ENCODE results near the gene PC. TPM values are rescaled to one million over a fixed set of nuclear protein-coding genes. Genes with fewer than 3 reads are reported as not detected.

The PC gene
- polyA plus RNA-seq, 3 donors, result 40.9 to 323 (median 100) TPM

DNA sequence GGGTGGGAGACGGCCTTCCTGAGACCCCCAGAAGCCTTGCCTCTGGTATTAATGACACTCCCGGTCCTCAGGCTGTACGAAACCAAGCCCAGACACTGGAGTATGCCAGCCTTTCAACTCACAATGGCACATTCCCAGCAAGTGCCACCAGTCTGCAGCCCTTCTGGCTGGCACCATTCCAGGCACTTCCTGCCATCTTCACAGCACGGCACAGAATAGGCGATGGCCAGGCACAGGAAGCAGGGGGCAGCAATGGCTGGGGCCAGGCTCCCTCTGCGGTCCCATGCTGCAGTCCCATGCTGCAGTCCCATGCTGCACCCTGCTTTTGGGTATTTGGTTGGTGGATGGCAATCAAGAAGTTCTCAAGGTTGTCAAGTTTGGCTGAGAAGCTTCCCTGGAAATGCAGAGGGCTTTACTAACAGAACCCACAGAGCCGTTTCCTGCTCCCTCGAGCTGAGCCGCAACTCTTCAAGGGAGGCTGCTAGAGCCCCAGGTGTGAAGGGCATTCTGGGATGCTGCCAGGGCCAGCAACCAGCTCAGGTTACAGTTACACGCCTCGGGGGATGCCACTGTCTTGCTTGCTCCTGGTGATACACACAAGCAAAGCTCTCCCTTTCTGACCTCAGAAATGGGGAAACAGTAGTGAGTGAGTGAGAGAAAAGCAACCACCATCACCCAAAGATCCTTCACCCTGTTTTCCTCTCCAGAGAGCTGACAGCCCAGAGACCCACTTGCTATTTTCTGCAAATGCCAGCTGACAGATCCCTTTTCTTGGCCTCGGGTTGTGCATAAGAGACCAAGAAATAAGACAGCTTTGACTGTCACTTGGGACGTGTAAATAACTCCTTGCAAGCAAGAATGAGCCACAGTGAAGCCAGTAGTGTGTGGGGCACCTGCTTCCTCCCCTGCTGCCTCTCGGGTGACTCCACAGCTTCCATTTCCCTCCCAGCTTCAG is 77.4 kb downstream of the PC start:
- 46 to 53% (median 49%) methylated on average over 14 of the region's 14 CpGs for WGBS, 3 donors
- no peak overlapping the region for H3K27ac ChIP-seq (ENCODE audit: low read depth, low read length)

DNA sequence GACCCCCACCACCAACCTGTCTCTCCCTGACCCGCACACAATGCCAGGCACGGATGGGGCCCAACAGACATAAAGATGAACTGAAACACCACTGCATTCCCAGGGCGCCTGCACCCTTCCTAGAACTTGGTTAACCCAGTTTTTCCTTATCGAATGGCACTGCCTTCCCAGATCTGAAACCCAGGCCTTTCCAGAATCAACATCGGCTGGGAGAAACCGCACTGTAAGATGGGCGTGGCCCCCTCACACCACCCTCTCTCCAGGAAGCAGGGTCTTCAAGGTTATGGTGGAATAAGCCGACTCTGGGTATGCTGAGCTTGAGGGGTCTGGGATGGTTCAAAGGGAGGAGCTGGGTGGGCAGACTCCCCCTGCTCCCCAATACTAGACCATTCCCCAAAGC is 78.2 kb downstream of the PC start:
- WGBS, 3 donors, result 83 to 85% (median 84%) methylated on average over 8 of the region's 8 CpGs

DNA sequence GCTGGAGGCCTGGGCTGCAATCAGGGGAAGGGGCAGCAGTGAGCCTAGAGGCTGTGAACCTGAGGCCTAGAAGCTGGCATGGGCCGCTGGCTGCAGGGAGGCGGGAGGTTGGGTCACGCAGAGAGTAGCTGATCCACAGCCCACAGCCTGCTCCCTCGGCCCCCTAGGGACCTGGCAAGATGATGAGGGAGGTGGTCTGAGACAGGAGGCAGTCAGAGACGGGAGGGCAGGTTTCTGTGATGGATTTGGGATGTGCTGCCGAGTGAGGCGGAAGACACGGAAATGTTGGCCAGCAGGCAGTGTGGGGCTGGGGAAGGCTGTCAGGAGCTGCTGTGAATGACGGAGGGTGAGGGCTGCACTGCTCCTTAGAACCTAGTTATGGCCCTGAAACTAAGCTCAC is 78.6 kb downstream of the PC start:
- WGBS, 3 donors, result 81 to 91% (median 83%) methylated on average over 9 of the region's 9 CpGs
- H3K27ac ChIP-seq (ENCODE audit: low read depth, low read length), result no peak overlapping the region

More for the DNA sequence above, 78.2 kb downstream of the PC start:
- no peak overlapping the region for H3K27ac ChIP-seq (ENCODE audit: low read depth, low read length)

DNA sequence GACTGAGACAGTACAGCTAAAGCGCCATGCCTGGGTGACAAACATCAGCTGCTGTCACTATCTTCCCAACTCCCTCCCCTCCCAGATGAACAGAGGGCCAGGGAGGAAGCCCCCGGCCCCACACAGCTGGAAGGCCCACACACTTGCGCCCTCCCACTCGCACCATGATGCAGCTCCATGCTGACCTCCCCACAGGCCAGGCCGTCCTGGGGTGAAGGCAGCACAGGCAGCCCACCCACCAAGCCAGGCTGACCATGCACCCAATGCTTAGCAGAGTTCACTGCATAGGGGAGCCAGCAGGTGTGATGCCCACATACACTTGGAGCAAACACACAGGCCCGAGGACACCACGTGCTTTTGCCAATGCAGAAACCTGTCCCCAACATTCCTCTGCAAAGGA is 79.2 kb downstream of the PC start:
- no peak overlapping the region for H3K27ac ChIP-seq (ENCODE audit: low read depth, low read length)
- 88 to 90% (median 89%) methylated on average over 7 of the region's 7 CpGs for WGBS, 3 donors

DNA sequence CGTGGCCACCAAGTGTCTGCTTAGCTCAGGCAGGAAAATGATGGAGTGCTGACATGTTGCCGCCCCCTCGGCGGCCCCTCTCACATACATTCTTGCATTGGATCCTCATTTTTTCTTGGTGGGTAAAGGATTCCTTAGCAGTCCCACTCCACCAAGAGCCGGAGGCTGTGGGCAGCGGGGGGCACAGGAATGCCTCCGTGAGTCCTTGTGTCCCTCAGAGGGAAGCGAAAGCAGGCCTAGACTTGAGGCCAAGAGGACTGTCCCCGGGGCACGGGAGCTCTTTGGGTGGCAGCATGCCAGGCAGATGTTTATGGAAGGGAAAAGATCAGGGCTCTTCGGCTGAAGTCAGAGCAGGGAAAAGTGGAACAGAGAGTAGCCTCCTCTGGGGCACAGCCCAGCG is 79.7 kb downstream of the PC start:
- H3K27ac ChIP-seq (ENCODE audit: low read depth, low read length), result no peak overlapping the region
- WGBS, 3 donors, result 57 to 81% (median 67%) methylated on average over 12 of the region's 12 CpGs

DNA sequence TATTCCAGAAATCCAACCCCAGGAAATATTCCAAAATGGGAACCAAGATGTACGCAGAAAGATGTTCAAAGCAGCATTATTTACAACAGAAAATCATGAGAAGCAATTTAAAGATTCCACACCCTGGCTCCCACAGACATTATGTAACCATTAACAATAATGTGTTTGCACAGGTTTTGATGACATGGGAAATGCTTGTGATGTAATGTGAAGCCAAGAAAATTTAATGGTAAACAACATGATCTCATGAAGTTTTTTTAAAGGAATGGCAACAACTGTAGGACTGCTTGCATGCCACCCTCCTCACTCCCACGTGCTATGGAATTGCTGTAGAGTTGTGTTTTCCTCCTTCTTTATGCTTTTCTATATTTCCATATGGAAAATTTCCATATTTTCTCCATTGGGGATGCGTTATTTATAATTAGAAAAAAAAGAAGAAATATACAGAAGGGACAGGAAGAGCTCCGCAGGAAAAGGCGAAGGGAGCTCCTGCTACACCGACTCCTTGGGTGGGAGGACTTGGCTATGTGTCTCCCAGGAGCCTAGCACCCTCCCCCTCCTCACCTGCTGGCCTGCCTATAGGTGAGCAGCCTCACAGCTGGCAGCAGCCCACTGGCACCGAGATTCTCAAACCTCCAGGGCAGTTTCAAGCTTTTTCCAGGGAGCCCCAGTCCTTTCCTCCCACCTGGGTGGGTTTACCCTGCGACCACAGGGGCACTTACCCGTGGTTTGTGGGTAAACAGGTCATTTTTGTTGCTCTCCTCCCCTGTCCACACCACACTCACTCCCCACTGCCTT is 80.4 kb downstream of the PC start:
- no peak overlapping the region for H3K27ac ChIP-seq (ENCODE audit: low read depth, low read length)
- 73 to 85% (median 81%) methylated on average over 9 of the region's 9 CpGs for WGBS, 3 donors

DNA sequence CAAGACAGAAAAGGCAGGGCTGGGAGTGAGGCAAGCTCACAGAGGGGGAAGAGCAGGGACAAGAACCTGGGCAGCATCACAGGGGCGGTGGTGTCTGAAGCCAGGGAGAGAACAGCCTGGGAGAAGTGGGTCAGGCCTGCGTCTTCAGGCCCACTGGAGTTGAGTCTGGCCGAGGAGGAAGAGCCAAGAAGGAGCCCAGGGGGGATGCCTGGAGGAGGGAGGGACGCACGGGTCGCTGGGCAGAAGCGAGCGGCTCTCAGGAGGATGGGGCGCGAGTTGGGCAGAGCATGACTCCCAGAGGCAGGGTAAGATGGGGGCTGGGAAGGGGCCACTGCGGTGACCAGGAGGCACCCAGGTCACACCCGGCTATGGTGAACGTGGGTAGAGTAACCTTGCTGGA is 82.8 kb downstream of the PC start:
- no peak overlapping the region for H3K27ac ChIP-seq (ENCODE audit: low read depth, low read length)
- WGBS, 3 donors, result 80 to 86% (median 83%) methylated on average over 12 to 13 of the region's 13 CpGs

DNA sequence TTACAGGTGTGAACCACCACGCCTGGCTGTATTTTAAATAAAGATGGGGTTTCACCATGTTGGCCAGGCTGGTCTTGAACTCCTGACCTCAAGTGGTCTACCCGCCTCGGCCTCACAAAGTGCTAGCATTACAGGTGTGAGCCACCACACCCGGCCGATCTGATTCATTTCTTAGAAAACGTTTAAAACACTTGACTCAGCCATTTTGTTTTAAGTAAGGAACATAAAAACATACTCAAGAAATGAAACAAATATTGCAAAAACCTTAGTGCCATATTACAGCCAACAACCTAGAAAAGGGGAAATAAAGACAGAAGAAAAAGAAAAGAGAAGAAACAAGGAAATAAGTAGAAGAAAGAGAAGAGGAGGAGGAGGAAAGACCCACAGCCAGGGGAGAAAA is 84.0 kb downstream of the PC start:
- WGBS, 3 donors, result 84 to 93% (median 85%) methylated on average over 6 of the region's 6 CpGs
- no peak overlapping the region for H3K27ac ChIP-seq (ENCODE audit: low read depth, low read length)

DNA sequence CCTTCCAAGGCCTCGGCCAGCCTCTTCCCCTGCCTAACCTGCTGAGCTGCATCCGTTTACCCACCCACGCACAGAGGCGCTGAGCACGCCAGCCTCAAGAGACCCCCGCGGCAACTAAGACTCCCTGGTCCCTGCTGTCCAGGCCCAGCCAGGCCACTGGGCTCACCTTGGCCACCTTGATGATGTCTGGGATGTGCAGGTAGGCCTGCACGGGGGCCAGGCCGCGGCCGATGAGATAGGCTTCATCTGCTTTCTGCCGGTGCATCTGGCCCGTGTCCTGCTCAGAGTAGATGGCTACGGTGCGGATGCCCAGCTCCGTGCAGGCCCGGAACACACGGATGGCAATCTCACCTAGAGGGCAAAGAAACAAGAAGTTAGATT is 86.7 kb downstream of the PC start:
- WGBS, 3 donors, result 95 to 97% (median 96%) methylated on average over 17 to 18 of the region's 18 CpGs
- H3K27ac ChIP-seq (ENCODE audit: low read depth, low read length), result no peak overlapping the region

DNA sequence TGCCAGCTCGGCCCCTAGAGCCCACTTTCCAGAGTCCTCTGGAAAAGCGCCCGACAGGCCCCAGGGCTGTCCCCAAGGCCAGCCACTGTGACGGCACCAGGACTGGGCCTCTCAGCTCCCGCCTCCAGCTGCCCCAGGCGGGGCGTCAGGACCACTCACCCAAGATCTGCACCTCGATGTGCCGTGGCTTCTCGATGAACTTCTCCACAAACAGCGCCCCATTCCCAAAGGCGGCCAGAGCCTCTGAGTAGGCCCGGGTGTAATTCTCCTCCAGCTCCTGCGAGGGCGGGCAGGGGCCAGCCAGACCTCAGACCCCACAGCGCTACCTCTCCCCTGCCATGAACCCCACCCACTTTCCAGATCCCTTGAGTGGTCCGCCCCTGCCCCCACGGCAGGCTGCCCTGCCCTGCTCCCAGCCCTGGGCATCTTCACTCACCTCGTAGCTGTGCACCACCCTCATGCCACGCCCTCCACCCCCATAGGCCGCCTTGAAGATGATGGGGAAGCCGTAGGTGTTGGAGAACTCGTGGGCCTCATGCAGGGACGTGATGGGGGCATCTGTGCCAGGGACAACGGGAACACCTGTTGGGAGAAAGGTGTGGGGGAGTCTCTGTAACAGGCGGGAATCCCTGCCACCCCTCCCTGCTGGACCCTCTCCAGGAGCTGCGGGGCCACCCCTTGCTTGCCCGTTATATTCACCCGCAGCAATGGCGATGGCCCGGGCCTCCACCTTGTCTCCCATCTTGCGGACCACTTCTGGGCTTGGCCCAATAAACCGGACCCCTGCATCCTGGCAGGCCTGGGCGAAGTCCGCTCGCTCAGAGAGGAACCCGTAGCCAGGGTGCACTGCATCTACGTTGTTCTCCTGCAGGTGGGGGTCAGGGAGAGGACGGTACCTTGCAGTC is 87.3 kb downstream of the PC start:
- WGBS, 3 donors, result 93 to 95% (median 93%) methylated on average over 38 to 39 of the region's 39 CpGs

DNA sequence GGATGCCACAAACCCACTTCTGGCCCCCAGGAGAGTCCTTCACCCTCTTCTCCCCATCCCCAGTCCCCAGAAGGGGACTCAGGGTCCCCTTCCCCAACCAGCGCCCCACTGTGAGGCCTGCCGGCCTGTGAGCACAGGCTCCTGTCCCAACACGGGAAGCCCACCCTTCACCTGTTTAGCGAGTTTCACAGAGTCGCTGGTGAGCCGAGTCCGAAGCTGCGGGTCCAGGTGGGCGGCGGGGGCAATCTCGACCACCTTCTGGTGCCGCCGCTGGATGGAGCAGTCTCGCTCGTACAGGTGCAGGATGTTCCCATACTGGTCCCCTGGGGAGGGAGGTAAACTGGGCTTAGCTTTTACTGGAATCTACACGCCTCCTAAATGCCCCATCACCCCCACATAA is 88.1 kb downstream of the PC start:
- WGBS, 3 donors, result 95 to 97% (median 96%) methylated on average over 16 of the region's 16 CpGs
- H3K27ac ChIP-seq (ENCODE audit: low read depth, low read length), result no peak overlapping the region

More for the DNA sequence above, 87.3 kb downstream of the PC start:
- no peak overlapping the region for H3K27ac ChIP-seq (ENCODE audit: low read depth, low read length)

DNA sequence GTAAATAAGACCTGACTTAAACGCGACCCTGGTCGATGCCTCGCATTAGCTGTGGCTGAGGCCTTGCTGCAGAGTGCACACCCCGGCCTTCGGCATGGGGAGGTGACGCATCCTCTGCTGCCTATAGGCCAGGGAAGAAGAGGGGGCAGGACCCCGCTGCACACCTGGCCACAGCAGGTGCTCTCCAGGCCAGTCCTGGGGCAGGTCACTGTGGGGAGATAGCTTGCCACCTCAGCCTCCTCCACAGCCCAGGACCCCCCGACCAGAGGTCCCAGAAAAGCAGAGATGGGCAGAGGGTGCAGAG is 88.7 kb downstream of the PC start:
- 97 to 98% (median 97%) methylated on average over 9 of the region's 9 CpGs for WGBS, 3 donors
- no peak overlapping the region for H3K27ac ChIP-seq (ENCODE audit: low read depth, low read length)

DNA sequence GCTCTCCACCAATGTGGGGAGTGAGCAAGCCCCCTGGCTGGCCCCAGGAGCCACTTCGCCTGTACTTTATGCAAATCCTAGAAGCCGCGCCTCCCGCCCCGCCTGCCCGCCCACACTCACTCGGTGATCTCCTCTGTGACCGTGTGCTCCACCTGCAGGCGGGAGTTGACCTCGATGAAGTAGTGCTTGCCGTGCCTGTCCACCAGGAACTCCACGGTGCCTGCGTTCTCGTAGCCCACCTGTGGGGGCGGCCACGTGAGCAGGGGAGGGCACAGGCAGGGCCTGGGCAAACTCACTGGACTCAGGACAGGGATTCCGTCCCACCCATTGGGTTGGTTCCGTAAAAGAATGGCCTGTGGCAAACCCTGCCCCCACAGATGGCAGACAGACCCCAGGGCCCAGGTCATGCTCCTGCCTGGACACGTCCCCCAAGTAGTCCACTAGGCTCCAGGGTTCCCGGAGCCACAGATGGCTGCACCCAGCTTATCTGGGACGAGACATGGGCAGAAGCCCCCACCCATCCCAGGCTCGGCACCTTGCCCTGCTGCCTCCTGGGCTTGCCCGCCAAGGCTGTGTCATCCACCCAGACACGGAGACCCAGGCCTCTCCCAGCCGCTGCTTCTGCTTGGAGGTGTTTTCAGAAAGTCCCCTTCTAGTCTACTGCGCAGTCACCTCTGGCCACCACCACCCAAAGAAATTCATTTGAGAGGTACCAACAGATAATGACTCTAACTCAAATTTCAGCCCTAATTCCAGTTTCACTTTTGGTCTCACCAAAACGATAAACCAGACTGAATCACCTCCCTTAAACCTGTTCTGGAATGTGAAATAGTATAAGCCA is 89.2 kb downstream of the PC start:
- 35 to 58% (median 58%) methylated on average over 26 to 27 of the region's 27 CpGs for WGBS, 3 donors
- no peak overlapping the region for H3K27ac ChIP-seq (ENCODE audit: low read depth, low read length)

DNA sequence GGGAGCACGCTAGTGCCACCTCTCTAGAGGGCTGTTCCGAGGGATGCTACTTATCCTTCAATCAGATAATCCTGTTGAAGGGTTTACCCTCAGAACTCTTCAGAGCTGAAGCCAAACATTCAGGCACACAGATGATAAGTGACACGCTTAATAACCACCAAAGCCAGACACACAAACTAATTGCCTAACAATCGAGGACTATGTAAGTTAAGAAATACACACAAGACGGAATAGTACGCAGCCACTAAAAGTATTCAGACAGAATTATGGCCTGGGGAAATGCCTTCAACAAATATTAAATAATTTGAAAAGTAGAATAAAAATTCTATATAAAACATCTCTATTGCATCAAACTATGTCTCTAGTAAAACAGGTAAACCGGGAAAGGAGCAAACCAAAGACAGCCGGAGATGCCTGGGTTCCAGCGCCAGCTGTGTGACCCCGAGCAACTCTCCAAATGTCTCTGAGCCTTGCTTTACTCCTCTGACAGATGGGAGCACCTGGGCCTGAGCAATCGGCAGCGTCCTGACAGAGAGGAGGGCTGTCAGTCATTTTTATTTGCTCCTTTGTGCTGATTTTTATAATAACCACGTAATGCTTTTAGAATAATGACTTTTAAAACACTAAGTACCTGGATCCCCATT is 90.0 kb downstream of the PC start:
- no peak overlapping the region for H3K27ac ChIP-seq (ENCODE audit: low read depth, low read length)
- WGBS, 3 donors, result 89 to 94% (median 94%) methylated on average over 13 of the region's 13 CpGs

DNA sequence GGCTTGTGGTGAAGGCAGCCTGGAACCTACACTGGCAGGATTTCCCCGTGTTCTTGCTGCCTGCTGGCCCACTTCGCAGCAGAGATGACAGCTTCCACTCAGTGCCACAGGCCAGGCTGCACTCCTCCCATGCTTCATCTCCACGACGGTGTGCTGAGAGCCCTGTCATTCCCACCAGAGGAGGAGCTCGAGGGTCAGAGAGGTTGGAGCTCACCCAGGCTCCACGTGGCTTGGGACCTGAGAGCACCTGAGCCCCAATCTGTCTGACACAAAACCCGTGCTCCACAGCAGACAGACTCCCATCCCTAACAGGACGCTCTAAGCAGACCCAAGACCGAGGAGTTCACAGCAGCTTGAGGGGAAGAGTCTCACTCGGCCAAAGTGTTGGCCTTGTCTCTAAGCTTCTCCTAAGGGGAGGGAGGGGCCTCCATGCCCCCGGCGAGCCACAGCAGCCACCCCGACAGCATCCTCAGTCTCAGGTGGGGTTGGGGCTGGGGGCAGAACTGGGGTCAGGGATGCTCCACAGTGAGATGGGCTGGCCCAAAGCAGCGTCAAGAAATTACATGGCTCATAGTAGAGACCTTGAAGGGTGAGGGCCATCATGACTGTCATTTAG is 90.7 kb downstream of the PC start:
- 75 to 82% (median 79%) methylated on average over 14 of the region's 14 CpGs for WGBS, 3 donors
- H3K27ac ChIP-seq (ENCODE audit: low read depth, low read length), result no peak overlapping the region

DNA sequence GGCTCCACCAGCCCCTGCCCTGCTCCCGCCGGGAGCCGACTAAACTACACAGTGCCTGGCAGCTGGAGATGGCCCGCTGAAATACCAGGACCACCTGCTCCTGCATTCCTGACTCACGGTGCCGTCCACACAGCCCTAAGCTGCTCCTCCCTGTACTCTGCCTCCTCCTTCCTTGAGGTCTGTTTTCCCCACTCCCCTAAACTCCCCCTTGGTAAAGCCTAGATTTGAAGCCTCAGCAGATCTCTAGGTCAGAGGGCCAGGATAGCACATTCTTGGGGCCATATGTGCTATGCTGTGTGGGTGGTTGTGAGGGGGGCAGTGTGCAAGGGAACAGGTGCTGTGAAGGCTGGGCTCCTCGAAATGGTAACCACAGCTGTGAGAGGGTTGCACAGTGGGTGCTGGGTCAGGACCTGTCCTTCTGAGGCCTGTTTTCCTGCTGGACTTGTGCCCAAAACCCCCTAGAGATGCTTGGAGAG is 91.6 kb downstream of the PC start:
- no peak overlapping the region for H3K27ac ChIP-seq (ENCODE audit: low read depth, low read length)
- 75 to 90% (median 88%) methylated on average over 6 to 7 of the region's 7 CpGs for WGBS, 3 donors

DNA sequence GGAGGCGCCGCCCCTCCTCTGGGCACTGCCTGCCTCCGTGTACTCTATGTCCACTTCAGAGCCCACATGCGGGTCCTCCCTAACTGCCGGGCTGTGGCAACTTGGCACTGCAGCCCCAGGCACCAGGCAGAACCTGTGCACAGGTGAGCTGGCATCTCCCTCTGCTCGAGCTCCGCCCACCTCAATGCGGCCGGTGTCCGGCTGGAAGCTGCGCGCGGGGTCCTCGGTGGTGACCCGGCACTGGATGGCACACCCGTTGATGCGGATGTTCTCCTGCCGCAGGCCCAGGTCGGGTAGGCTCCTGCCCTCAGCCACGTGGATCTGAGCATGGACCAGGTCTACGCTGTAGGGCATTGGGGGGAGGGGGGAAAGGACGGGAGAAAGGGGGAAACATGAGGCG is 92.2 kb downstream of the PC start:
- WGBS, 3 donors, result 91 to 95% (median 92%) methylated on average over 21 to 23 of the region's 23 CpGs
- H3K27ac ChIP-seq (ENCODE audit: low read depth, low read length), result no peak overlapping the region

Measured in adipose tissue (tissue), 3 donors.